Right lobe of liver (tissue), 4 donors: ENCODE results near the gene PLGRKT.

Source experiments
- POLR2A ChIP-seq: fragments of 450-650 bp; IDR thresholded peaks from one replicate; pipeline ENCODE4 v1.6.1; 2017; ENCODE audit warnings: antibody characterized with exemption, mild to moderate bottlenecking
- TF ChIP-seq, protein P1 (sequence below), 4 donors: fragments of 200-600 bp in 3 of 4; fragments of 450-650 bp in 1 of 4; IDR thresholded peaks; one replicate each; pipeline versions ENCODE4 v1.5.1 to v1.8.0; 2016 to 2022; ENCODE audit warnings: antibody characterized with exemption in 4 of 4, mild to moderate bottlenecking in 2 of 4
- donor health status: DM: no; HTN: no; CAD: no.
- donor health status: DM: no; HTN: no; CAD: no.
- donor health status: DM: no; HTN: yes; CAD: no.

DNA sequence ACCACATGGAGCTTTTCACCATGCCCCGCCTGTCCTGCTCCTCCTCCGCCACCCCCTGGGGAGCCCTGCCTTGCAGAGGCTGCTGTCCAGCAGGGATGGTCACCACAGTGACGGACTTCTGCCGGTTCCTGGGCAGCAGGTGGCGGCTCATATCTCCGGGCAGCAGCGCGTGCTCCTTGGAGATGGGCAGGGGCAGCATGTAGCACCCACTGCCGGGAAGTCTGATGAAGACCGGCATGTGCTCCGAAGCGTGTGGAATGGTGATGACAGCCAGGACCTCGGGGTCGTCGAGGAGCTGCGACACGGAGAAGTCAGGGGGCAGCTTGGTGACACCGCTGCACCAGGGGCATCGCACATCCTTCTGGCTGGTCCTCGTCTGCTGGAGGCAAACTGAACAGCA lies 19.2 kb downstream of the PLGRKT start:
- TF ChIP-seq POLR2A = no peak
- TF ChIP-seq, protein P1, sequence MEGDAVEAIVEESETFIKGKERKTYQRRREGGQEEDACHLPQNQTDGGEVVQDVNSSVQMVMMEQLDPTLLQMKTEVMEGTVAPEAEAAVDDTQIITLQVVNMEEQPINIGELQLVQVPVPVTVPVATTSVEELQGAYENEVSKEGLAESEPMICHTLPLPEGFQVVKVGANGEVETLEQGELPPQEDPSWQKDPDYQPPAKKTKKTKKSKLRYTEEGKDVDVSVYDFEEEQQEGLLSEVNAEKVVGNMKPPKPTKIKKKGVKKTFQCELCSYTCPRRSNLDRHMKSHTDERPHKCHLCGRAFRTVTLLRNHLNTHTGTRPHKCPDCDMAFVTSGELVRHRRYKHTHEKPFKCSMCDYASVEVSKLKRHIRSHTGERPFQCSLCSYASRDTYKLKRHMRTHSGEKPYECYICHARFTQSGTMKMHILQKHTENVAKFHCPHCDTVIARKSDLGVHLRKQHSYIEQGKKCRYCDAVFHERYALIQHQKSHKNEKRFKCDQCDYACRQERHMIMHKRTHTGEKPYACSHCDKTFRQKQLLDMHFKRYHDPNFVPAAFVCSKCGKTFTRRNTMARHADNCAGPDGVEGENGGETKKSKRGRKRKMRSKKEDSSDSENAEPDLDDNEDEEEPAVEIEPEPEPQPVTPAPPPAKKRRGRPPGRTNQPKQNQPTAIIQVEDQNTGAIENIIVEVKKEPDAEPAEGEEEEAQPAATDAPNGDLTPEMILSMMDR (IDR thresholded peaks at IDR 0.05) = no peak
